ENCODE measurements around the gene SMIM8. TPM values are rescaled to one million over a fixed set of nuclear protein-coding genes. Genes with fewer than 3 reads are reported as not detected.
"Not testable (repeated sequence)": the region's sequence is repeated elsewhere in the genome, so short reads cannot be mapped to it uniquely, and the experiment has no call there.

SMIM8 gene
- polyA plus RNA-seq, 3 donors, result 14.6 to 26.6 (median 25.3) TPM

DNA sequence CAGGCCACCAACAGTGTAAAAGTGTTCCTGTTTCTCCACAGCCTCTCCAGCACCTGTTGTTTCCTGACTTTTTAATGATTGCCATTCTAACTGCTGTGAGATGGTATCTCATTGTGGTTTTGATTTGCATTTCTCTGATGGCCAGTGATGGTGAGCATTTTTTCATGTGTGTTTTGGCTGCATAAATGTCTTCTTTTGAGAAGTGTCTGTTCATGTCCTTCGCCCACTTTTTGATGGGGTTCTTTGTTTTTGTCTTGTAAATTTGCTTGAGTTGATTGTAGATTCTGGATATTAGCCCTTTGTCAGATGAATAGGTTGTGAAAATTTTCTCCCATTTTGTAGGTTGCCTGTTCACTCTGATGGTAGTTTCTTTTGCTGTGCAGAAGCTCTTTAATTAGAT lies 1.5 kb downstream of the SMIM8 start:
- DNase-seq, result not testable (repeated sequence)

DNA sequence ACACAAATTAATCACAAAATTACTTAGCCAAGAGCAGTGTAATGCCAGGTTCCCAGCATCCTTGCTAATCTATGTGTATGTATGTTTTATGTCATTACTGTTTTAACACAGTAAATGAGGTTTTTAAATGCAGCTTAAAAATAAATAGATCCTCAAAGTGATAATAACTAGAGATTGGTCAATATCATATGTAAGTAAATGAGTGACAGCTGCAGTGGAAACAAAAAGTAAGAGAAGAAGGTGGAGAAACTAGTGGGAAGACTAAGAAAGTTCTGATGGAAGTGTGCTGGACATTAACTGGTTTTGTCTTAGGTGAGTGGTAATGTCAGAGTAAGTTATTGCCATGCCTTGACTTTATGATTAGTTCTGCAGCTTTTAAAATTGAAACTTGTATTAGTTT lies 8.6 kb downstream of the SMIM8 start:
- DNase-seq, result no peak

DNA sequence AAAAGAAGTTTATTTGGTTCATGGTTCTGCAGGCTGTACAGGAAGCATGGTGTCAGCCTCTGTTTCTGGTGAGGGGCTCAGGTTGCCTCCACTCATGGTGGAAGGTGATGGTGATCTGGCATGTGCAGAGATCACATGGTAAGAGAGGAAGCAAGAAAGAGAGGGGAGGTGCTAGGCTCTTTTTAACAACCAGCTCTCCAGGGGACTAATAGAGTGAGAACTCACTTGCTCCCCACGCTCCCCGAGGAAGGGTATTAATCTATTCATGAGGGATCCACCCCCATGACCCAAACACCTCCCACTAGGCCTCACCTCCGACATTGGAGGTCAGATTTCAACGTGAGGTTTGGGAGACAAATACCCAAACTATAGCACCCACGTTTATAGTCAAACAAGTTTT lies 10.6 kb downstream of the SMIM8 start:
- DNase-seq, result no peak

DNA sequence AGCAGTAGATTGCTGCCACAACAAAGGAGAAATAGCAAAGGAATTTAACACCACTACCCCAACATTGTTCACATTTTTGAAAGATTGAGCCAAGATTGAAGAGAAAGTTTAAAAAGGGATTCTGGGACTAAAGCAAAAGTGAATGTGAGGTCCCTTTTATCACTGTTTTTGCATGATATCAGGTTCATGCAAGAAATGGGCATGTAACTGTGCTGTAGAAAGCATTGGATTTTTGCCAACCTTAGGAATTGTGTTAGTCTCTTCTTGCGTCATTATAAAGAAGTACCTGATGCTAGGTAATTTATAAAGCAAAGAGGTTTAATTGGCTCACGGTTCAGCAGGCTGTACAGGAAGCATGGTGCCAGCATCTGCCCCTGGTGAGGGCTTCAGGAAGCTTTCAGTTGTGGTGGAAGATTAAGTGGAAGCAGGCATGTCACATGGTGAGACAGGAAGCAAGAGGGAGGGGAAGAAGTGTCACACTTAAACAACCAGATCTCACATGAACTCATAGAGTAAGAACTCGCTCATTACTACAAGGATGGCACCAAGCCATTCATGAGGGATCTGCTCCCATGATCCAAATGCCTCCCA lies 11.3 kb downstream of the SMIM8 start:
- no peak for DNase-seq

DNA sequence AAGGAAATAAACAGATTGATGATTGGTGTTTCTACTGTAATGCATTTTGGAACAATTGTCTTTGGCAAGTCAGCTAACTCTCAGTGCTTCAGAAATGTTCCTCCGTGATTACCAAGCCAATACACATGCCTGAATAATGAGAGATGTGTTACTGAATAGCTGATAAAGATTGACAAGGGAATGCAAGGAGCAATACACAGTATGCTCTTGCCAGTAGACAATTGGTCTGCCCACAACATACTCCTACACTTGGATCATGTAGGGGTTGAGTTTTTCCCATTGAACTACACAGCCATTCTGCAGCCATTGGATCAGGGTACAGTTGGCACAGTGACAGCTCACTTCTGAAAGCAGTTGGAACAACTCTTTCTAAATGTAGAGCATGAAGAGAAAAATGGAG lies 12.3 kb downstream of the SMIM8 start:
- DNase-seq, result no peak

DNA sequence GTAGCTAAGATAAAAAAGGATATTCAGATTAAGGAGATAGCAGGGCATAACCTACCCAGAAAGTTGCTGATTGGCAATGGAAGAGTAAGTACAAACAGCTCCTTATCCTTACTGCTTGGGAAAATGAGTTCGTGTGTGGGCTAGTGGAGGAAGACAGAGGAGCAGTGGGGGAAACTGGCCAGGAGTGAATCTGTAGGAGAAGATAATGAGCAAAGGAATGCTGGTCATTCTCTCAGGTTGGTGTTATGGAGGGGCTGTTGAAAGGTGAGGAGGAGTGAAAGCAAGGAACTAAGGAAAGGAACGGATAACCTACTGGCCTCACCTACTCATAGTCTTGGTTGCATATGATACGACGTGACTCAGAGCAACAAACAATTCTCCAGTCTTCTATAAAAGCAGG lies 14.0 kb downstream of the SMIM8 start:
- no peak for DNase-seq

DNA sequence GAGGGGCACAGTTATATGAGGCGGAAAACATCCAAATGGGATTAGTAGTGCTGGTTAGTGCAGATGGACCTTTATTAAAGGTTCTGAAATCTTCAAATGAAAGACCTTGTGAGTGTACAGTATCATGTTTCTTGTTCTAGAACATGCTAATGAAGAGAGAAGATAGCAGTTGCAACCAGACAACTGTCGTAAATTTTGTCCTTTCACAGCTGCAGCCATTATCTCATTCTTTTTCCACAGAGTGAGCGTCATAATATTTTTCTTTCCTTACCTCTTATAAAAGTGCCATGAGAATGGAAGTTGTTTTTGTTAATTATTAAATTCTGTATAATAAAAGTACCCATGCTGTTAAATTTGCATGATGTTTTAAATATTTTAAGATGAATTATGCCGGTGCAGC lies 17.8 kb downstream of the SMIM8 start:
- no peak for DNase-seq

DNA sequence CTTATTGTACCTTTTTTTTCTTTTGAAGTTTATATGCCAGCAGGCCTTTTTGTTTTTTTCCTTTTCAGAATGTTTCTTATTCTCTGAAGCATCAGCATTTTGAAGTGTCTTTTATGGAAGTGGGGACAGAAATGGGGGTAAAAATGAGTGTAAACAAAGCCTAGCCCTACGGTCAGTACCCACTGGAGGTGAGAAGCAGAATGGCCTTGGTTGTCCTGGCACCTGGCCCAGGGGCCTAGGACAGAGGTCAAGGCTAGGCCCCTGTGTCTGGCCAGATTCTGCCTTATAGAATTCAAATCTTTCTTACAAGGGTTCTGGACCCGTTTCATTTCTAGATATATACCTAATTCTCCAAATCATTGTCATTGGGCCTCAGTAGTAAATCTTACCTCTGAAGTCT lies 18.8 kb downstream of the SMIM8 start:
- no peak for DNase-seq

DNA sequence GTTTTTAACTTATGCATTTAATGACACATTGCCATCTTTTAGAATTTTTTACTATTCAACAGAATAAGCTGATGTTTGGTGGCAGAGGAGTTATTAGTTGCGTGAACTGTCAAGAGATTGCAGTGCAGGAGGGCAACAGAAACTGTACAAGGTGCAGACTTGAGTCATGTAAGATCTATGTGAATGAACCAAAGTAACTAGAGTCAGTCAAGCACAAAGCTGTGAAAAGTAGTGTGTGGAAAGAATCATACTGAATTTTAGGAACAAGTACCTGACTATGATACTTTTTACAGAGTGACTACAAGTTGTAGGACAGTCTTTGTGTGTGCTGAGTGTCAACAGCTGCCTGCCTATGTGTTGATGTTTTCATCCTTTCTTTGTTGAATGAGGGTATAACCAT lies 19.5 kb downstream of the SMIM8 start:
- no peak for DNase-seq

DNA sequence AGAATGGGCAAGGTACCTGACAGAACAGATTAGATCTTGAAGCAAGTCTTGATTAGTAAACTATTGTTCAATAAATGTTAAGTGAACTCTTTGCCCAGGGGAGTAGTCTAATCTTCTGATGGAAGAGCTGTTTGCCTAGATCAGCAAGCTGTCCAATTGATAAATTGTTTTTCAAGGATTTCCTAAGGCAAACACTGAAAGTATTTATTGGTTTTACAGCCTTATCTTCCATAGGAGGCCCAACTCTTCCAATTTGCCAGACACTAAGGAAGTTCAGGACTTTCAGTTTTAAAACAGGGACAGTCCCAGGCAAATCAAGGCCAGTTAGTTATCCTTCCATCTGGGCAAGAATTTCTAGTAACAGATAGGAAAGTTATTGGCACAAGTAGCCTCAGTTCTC lies 20.4 kb downstream of the SMIM8 start:
- no peak for DNase-seq

DNA sequence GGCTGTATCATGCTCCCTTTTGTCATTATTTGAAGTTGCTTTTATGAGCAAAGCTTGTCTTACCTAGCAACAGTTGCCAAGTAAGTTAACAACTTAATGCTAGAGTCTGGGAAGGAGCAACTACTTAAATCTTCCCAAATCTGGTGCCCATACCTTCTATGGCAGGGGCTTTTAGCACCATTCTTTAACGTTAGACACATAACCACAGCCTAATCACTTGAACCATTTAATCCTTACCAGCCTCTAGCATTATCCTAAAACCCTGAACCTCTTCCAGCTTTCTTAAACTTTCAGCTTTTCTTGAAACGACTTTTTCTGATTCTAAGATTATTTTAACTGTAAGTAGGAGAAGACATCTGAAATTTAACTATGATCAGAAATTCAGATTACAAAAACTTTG lies 22.3 kb downstream of the SMIM8 start, which contains the start of gene C6orf163:
TSS of gene C6orf163 (plus strand) at position 83 of the 400 bp plus-strand sequence. CDS start at position 370, 287 bp downstream.
- DNase-seq, result no peak

DNA sequence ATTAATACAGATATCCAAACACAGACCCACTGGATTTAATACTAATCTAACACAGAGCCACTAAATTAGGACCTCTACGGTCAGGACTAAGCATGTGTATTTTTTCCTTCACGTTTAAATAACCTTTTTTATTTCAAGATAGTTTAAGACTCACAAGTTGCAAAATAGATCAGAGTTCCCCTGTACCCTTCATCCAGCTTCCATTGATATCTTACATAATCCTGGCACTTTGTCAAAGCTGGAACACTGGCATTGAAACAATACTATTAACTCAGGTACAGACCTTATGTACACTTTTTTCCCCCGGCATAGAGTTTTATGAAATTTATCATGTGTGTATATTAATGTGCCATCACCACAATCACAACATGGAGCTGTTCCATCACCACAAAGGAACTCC lies 24.3 kb downstream of the SMIM8 start:
- DNase-seq, result no peak

DNA sequence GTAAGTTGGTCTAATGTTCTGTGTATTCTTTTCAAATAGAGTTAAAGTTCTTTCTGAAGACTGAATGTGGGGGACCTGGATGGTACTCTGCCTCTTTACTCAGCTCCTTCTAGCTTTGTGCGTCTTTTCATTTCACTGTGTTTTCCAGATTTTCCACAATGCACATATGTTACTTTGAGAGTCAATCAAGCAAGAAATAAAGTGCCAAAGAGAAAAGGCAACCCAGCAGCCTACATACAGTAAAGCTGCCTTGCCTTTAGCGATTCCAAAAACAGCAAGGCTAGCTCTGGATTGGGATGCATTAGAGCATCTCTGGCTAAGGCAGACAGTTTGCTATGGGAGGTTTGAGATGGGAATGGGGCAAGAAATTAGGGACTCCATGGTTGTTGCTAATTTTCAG lies 27.5 kb downstream of the SMIM8 start:
- no peak for DNase-seq

DNA sequence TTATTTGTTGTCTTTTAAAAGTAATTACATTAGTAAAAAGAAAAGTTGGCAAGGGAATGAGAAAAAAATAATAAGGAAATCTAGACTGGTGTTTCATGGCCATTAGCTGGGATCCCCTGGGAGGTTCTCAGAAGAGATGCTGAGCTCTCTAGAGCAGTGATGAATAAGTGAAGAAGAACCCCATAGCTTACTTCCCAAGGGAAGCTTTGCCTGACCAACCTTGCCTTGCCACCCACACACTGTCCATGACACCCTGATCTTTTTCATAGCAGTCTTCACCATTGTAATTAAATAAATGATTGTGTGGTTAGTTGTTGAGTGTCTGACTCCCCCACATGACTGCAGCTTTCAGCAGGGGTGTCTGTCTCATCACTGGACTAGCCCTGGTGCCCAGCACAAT lies 28.1 kb downstream of the SMIM8 start:
- no peak for DNase-seq

DNA sequence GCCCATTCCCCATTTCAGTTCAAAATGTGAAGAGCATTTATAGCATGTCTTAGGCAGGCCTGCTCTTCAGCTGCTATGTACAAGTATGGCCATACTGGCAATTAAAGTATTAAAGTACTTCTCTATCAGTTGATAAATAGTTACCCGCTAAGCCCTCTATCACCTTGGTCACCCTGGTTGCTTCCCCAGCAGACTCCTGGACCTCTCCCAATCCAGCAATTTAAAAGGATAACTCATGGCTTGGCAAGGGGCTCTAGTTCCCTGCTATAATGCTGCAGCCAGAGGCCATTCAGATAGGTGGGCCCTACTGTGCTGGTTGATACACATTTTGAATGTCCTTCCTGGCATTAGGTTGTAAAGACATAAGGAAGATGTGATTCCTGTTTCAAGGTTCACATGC lies 29.2 kb downstream of the SMIM8 start:
- DNase-seq, result no peak

DNA sequence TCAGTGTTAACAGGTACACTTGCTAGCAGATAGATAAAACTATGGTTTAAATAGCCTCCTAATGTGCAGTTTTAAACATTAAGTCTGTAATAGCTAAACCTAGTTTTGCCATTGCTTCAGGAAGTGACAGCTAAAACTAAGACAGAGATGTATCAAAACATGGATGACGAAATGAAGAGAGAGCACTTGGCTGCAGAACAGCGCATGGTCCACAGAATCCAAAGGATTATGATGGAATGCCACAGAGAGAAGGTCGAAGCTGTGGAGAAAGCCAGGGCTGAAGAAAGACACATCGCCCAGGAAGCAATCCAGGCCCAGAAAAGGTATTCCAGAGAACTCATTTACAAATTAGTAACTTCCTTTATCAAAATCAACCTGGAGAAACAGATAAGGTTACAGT lies 33.8 kb downstream of the SMIM8 start:
- DNase-seq, result no peak

DNA sequence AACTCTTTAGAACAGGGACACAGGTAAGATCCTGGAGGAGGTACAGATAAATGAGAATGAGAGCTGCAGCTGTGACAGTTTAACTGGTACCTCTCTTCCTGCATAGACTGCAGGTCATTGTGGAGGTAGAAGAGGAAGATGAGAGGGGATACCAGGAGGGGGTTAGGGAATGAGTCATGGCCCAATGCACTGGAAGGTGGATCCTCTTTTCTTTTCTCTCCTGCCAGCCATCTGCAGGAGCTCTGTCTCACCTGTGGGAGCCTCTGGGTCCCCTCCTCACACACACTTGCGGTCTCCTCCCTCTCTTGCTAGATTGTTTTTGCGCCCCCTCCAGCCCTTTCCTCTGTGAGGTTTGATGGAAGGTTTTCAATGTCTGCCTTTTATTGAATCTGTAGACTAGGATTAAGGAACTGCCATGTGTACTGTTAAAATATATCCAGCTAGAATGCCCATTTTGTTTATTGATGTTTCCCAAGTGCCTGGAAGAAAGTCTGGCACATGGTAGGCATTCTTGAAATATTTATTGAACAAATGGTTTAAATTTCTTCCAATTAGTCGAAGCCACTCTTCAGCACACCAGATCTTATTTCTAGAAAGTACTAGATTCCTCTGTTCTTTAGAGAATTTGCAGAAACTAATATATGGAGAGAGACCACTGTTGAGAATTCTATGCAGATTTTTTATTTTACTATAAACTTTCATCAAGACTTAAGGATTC lies 35.2 kb downstream of the SMIM8 start:
- DNase-seq, result no peak

DNA sequence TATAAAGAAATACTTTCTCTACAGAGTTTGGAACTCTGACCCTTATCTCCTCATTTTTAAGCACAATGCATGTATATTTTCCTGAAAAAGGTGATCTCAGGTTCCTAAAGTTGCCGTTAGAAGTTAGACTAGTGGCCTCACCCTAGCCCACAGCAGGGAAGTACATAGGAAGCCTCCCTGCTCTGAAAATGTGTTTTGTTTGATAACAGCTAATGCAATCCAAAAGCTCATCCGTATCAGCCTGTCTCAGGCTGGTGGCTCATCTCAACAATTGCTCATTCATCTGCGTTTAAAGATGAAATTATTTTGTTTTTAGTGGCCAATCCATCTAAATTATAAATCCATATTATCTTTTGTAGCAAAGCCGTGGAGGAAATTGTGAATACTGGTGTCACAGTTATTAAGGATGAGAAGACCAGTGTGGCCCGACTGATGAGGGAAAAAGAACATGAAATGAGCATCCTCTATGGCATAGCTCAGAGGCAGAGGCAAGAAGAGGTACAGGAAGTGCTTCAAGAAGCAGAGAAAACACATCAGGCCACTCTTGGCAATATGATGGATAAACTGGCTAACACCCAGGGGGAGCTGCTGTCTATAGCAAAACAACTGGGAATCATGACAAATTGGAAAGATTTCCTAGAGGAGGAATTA lies 42.3 kb downstream of the SMIM8 start:
- no peak for DNase-seq

DNA sequence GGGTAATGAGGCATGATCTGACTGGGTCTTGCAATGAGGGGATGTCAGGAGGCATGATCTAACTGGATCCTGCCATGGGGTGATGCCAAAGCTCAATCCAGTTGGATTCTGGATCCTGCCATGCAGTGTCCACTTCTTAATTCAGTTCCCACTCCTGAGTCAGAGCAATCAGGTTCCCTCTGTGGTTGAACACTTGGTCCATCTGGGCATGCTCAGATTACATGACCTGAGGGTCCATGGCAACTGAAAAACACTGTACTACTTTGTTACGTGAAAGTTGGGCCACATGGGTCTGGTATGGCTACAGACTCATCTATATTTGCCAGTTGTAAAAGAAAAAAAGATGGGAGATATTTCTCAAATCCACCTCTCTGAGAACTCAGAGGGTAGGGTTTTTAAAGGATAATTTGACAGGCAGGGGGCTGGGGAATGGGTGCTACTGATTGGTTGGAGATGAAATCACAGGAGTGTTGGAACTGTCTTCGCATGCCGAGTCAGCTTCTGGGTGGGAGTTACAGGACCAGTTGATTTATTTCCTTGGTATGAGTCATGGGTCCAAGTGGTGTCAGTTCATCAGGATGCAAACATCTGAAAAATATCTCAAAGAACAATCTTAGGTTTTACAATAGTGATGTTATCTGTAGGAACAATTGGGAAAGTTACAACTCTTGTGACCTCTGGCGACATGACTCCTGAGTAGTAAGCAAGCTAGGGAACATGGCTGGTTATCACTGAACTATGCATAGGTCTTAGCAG lies 43.9 kb downstream of the SMIM8 start:
- no peak for DNase-seq

DNA sequence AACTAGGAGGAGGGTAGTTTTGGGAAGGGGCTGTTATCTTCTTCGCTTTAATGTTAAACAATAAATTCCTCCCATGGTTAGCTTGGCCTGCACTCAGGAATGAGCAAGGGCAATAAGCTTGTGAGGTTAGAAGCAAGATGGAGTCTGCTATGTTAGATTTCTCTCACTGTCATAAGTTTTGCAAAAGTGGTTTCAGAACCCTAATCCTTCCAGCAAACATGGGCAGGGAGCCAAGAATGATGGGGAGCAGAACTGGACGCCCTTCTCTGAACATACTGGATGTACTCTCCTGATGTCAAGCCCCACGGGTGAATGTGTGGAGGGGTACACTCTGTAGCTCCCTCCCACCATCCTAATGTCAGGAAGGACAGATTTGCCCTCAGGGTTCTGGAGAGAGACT lies 44.5 kb downstream of the SMIM8 start:
- no peak for DNase-seq

DNA sequence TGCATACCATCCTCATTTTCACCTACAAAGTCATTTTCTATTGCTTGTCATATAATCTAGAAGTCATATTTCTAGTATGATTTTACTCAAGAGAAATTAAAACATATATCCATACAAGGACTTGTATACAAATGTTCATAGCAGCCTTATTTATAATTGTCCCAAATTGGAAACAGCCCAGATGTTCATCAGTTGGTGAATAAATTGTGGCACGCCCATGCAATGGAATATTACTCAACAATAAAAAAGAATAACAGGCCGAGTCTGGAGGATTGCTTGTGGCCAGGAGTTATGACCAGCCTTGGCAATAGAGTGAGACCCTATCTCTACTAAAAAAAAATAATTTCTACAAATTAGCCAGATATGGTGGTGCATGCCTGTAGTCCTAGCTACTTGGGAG lies 51.0 kb downstream of the SMIM8 start:
- DNase-seq, result no peak

DNA sequence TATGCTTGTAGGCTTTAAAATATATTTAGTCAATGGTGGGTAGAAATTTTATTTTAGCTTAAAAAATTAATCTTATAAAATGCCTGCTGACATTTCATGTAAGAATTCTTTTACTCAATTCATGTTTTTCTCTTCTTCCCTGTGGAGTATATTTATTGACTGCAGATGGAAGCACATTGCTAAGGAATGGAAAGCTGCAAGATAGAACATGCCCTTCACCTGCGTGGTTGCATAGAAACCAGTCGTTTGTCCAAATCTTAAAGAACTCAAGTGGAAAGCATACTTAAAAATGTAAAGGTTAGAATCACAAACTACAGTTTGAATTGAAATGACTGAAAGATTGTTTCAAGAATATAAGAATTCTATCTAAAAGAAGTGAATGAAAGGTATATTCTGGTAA lies 52.9 kb downstream of the SMIM8 start:
- DNase-seq, result no peak

DNA sequence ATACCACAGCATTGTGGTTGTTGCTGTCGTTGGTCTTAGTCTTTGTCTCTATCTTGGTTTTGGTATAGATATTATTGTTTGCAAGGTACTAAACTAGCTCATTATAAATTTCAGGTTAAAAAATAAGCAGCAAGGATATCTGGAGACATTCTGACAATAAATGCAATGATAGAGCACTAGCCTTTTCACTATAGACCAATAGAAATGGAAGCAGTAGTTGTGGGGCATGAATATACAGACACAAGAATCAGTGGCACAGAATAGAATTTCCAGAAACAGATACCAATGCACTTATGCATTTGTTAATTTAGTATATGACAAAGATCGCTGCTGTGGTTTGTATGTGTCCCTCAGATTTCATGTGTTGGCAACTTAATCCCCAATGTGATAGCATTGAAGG lies 54.3 kb downstream of the SMIM8 start:
- no peak for DNase-seq
